Activated B cell treated with CpG ODN at 0.5 μM for 24 hours (primary cell): ENCODE results near the gene SLFNL1. TPM values are rescaled to one million over a fixed set of nuclear protein-coding genes. Genes with fewer than 3 reads are reported as not detected.

Experiments
- ATAC-seq: fragments of 200-7000 bp; cut with Tn5 transposase; one replicate; pipeline ENCODE4 v1.10.0; 2021; ENCODE audit warnings: low read depth, mild to moderate bottlenecking, moderate library complexity
- CTCF ChIA-PET: fragments of 350-600 bp; sonication (Branson Sonifier 250); formaldehyde crosslinking; loops from one replicate; lab custom pipeline; 2021; ENCODE audit warnings: antibody characterized with exemption; lab: Charles Lee
- POLR2A ChIA-PET: fragments of 350-600 bp; sonication (Branson Sonifier 250); formaldehyde crosslinking; loops from one replicate; lab custom pipeline; 2021; ENCODE audit warnings: antibody characterized with exemption; lab: Charles Lee
- DNase-seq: peaks from one replicate; pipeline ENCODE4 v3.0.0; 2022
- H3K27ac Mint-ChIP-seq: one replicate; pipeline ENCODE4 v1.8.0; 2020; ENCODE audit warnings: mixed read lengths
- H3K27me3 Mint-ChIP-seq: one replicate; pipeline ENCODE4 v1.8.0; 2021; ENCODE audit warnings: mixed read lengths
- H3K36me3 Mint-ChIP-seq: one replicate; pipeline ENCODE4 v1.8.0; 2021; ENCODE audit warnings: low read depth, mixed read lengths
- H3K4me1 Mint-ChIP-seq: one replicate; pipeline ENCODE4 v1.8.0; 2021; ENCODE audit warnings: mixed read lengths
- H3K4me3 Mint-ChIP-seq: one replicate; pipeline ENCODE4 v1.8.0; 2020; ENCODE audit warnings: mild to moderate bottlenecking, mixed read lengths
- H3K9me3 Mint-ChIP-seq: one replicate; pipeline ENCODE4 v1.8.0; 2020; ENCODE audit warnings: mixed read lengths
- intact Hi-C: fragments of 100-400 bp; cut with micrococcal nuclease; formaldehyde crosslinking; loops from one replicate; pipeline ENCODE4 v1.15.1; 2024
- total RNA-seq: library from RNA; stranded (reverse); gene quantifications from 2 replicates; pipeline ENCODE4 v1.2.3, GENCODE V29; 2022
- TF ChIP-seq, protein P1 (sequence below): fragments of 200-600 bp; IDR thresholded peaks from one replicate; pipeline ENCODE4 v1.8.0; 2022; ENCODE audit warnings: antibody characterized with exemption, mild to moderate bottlenecking

Gene SLFNL1
- total RNA-seq, 1 donor from 2014 or later = 0.47 TPM

DNA sequence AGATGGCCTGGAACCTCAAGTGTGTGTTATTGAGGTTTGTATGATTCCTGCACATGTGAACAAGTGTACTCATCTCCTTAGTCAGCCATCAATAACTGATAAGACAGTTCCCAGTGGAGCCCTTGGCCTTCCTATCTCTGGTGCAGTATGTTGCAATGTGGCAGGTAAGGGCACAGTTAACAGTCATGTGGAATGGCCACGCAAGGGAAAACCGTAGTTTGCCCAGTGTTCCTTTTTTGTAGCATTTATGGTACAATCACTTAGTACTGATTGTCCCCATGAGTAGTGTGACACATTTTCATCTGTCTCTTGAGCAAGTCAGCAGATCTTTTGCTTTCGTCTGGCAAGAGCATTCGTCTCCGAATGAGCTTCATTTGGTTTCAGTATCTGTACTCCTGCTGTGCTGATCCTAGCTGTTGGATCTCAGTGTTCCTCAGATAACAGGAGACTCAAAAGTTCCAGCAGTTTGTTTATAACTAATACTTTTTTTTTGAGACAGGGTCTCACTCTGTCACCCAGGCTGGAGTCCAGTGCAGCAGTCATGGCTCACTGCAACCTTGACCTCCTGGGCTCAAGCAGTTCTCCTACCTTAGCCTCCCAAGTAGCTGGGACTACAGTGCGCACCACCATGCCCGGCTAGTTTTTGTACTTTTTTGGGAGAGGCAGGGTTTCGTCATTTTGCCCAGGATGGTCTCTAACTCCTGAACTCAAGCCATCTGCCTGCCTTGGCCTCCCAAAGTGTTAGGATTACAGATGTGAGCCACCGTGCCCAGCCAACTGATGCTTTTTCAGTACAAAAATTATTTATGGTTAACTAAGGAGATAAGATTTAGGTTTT lies 33.9 kb downstream of the SLFNL1 start:
- ATAC-seq (no peak), DNase-seq (no peak)
- TF ChIP-seq, protein P1, sequence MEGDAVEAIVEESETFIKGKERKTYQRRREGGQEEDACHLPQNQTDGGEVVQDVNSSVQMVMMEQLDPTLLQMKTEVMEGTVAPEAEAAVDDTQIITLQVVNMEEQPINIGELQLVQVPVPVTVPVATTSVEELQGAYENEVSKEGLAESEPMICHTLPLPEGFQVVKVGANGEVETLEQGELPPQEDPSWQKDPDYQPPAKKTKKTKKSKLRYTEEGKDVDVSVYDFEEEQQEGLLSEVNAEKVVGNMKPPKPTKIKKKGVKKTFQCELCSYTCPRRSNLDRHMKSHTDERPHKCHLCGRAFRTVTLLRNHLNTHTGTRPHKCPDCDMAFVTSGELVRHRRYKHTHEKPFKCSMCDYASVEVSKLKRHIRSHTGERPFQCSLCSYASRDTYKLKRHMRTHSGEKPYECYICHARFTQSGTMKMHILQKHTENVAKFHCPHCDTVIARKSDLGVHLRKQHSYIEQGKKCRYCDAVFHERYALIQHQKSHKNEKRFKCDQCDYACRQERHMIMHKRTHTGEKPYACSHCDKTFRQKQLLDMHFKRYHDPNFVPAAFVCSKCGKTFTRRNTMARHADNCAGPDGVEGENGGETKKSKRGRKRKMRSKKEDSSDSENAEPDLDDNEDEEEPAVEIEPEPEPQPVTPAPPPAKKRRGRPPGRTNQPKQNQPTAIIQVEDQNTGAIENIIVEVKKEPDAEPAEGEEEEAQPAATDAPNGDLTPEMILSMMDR = no peak
- intact Hi-C loops = no loop called here
- Mint-ChIP-seq H3K27ac (no peak overlapping the region), H3K27me3 (no peaks in the 10 kb centered on the region), H3K9me3 (no peaks in the 10 kb centered on the region), H3K4me1 (no peaks in the 10 kb centered on the region), H3K4me3 (no peak overlapping the region), H3K36me3 (peaks cover 93% of the 10 kb centered on the region)
- CTCF ChIA-PET = no interaction called here
- POLR2A ChIA-PET = no interaction called here

DNA sequence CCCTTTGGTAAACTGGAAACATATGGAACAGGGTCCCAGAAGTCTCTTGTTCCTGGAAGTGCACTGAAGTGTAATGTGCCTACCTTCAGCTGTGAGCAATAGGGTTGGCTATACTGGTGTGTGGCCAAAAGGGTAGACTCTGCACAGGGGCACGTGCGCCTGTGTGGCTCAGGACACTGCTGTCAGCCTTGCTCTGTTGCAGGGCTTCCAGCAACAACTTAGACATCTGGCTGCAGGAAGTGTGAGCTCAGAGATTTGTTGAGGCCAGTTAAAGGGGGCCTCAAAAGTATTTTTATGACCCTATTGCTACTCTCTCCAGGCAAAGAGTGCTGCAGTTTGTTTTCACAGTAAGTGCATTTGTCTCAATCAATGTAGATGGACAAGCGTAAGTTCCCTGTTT lies 34.6 kb downstream of the SLFNL1 start:
- Mint-ChIP-seq H3K27me3 (no peaks in the 10 kb centered on the region), H3K4me3 (no peak overlapping the region), H3K36me3 (peaks cover 95% of the 10 kb centered on the region), H3K4me1 (peaks cover 5% of the 10 kb centered on the region), H3K27ac (no peak overlapping the region), H3K9me3 (no peaks in the 10 kb centered on the region)
- POLR2A ChIA-PET = no interaction called here
- intact Hi-C loops = no loop called here
- no peak for DNase-seq
- CTCF ChIA-PET = no interaction called here
- no peak for ATAC-seq
- TF ChIP-seq, protein P1 = no peak

DNA sequence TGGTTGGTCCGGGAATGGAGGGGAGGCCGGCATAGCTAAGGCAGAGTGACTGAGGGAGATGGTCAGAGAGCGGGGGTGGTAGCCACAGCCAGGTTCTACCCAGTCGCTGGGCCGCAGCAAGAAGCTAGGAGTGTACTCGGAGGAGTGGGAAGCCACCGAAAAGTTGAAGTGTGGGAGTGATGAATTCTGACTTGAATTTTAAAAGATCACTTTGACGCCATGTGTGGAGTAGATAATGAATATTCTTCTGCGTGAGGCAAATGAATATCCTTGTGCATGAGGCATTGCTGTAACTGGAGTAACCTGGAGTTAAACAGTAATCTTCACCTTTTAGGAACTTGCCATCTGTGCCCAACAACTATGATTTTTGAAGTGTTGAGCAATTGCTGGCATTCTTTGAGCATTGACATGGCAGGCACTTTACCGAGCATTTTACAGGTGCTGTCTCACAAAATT lies 35.2 kb downstream of the SLFNL1 start:
- ChIA-PET POLR2A (no interaction called here), CTCF (no interaction called here)
- H3K4me3 Mint-ChIP-seq = no peak overlapping the region
- intact Hi-C loops = no loop called here
- TF ChIP-seq, protein P1 = no peak
- H3K36me3 Mint-ChIP-seq = peaks cover 89% of the 10 kb centered on the region
- DNase-seq (no peak), ATAC-seq (no peak)
- peaks cover 8% of the 10 kb centered on the region for H3K4me1 Mint-ChIP-seq
- H3K9me3 Mint-ChIP-seq = no peaks in the 10 kb centered on the region
- no peak overlapping the region for H3K27ac Mint-ChIP-seq
- no peaks in the 10 kb centered on the region for H3K27me3 Mint-ChIP-seq

DNA sequence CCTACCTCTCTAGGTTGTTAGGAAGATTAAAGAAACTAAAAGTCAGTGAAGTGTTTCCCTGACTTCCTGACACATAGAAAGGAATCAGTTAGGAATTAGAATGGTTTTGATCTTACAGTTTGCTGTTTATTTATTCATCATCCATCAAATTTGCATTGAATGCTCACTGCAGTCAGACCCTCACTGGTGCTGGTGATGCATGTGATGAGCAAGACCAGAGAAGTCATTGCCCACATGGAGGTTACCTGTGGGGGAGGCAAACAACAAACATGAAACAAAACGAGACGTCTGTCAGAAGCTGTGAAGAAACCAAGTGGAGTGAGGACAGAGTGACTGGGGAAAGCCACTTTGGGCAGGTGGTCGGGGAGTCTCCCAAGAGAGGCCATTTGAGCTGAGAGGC lies 35.6 kb downstream of the SLFNL1 start:
- ChIA-PET CTCF (no interaction called here), POLR2A (no interaction called here)
- Mint-ChIP-seq H3K9me3 (no peaks in the 10 kb centered on the region), H3K27ac (no peak overlapping the region), H3K4me1 (peaks cover 13% of the 10 kb centered on the region), H3K27me3 (no peaks in the 10 kb centered on the region), H3K4me3 (no peak overlapping the region), H3K36me3 (peaks cover 84% of the 10 kb centered on the region)
- ATAC-seq = no peak
- no peak for DNase-seq
- intact Hi-C loops = no loop called here
- TF ChIP-seq, protein P1 = no peak

DNA sequence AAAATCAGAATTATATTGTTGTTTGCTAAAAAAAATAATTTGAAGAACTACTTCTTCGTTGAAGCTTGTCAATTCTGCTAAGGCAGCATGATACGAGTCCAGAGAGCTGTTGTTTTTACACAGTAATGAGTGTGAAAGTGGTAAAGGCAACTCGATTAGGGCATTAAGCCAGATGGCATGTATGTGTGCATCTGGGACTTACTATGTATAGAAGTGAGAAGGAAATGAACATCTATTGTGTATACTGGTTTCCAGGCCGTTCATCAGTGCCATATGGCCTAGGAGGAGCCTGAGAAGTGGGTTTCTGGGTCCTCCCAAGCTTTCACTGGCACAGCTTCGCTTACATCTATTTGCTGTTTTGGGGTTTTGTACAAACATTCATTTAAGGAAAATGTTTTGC lies 36.4 kb downstream of the SLFNL1 start:
- TF ChIP-seq, protein P1 = no peak
- Mint-ChIP-seq H3K4me3 (no peak overlapping the region), H3K27me3 (no peaks in the 10 kb centered on the region), H3K27ac (no peak overlapping the region), H3K36me3 (peaks cover 80% of the 10 kb centered on the region), H3K9me3 (no peaks in the 10 kb centered on the region), H3K4me1 (peaks cover 19% of the 10 kb centered on the region)
- DNase-seq = no peak
- intact Hi-C loops = no loop called here
- no peak for ATAC-seq
- POLR2A ChIA-PET = no interaction called here
- CTCF ChIA-PET = no interaction called here
